ENCODE results near the gene BACH2. TPM values are rescaled to one million over a fixed set of nuclear protein-coding genes. Genes with fewer than 3 reads are reported as not detected.

Gene BACH2
- total and polyA plus RNA-seq, 2 donors (not counting 1 experiment from before 2014, with no cell fraction given) = 2.2 to 2.6 TPM

GRCh38 chr6:90139272-90139817, 157.3 kb downstream of the BACH2 start:
- Histone ChIP-seq H3K4me2 (ENCODE audit: extremely low read depth, insufficient read depth, low read length) (no peak overlapping the region), H3K36me3 (ENCODE audit: control insufficient read depth, insufficient read depth, low read length) (no peaks in the 10 kb centered on the region), H3K4me3 (replicated peaks in 1 of 4; ENCODE audit: control extremely low read depth in 1 of 4, insufficient read depth in 1 of 4, low read depth in 3 of 4, low read length in 4 of 4) (no peak overlapping the region), H4K20me1 (ENCODE audit: control insufficient read depth, extremely low read depth, insufficient read depth, low read length) (no peaks in the 10 kb centered on the region), H3K9ac (ENCODE audit: insufficient read depth, low read length) (no peak overlapping the region), H3K4me1 (ENCODE audit: control insufficient read depth, extremely low read depth, insufficient read depth, low read length) (peaks cover 11% of the 10 kb centered on the region), H3K79me2 (ENCODE audit: control insufficient read depth, insufficient read depth, low read length) (no peaks in the 10 kb centered on the region), H3K27me3 (ENCODE audit: control insufficient read depth, insufficient read depth, low read length) (no peaks in the 10 kb centered on the region), H2AFZ (ENCODE audit: low read length) (no peak overlapping the region), H3K9me3 (ENCODE audit: control insufficient read depth, insufficient read depth, low read depth, low read length) (no peaks in the 10 kb centered on the region), H3K27ac (ENCODE audit: insufficient read depth, low read length) (no peak overlapping the region)
- no peak for DNase-seq (ENCODE audit: low read depth in 2 of 2)
- TF ChIP-seq, protein P1, sequence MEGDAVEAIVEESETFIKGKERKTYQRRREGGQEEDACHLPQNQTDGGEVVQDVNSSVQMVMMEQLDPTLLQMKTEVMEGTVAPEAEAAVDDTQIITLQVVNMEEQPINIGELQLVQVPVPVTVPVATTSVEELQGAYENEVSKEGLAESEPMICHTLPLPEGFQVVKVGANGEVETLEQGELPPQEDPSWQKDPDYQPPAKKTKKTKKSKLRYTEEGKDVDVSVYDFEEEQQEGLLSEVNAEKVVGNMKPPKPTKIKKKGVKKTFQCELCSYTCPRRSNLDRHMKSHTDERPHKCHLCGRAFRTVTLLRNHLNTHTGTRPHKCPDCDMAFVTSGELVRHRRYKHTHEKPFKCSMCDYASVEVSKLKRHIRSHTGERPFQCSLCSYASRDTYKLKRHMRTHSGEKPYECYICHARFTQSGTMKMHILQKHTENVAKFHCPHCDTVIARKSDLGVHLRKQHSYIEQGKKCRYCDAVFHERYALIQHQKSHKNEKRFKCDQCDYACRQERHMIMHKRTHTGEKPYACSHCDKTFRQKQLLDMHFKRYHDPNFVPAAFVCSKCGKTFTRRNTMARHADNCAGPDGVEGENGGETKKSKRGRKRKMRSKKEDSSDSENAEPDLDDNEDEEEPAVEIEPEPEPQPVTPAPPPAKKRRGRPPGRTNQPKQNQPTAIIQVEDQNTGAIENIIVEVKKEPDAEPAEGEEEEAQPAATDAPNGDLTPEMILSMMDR (conservative IDR thresholded peaks at IDR 0.05 in 1 of 2, IDR thresholded peaks at IDR 0.05 in 1 of 2; ENCODE audit: low read depth in 1 of 2, low read length in 2 of 2) = no peak
- no peak for TF ChIP-seq EZH2 (IDR thresholded peaks at IDR 0.05; ENCODE audit: low read length, missing control alignments)

GRCh38 chr6:90136837-90137568, 159.6 kb downstream of the BACH2 start:
- H3K36me3 ChIP-seq (ENCODE audit: control insufficient read depth, insufficient read depth, low read length) = no peaks in the 10 kb centered on the region
- no peaks in the 10 kb centered on the region for H3K9me3 ChIP-seq (ENCODE audit: control insufficient read depth, insufficient read depth, low read depth, low read length)
- H3K4me2 ChIP-seq (ENCODE audit: extremely low read depth, insufficient read depth, low read length) = peak overlapping the region; percentile 38
- peak overlapping the region; percentile 69 for H3K27ac ChIP-seq (ENCODE audit: insufficient read depth, low read length)
- no peaks in the 10 kb centered on the region for H3K79me2 ChIP-seq (ENCODE audit: control insufficient read depth, insufficient read depth, low read length)
- TF ChIP-seq, protein P1 (conservative IDR thresholded peaks at IDR 0.05 in 1 of 2, IDR thresholded peaks at IDR 0.05 in 1 of 2; ENCODE audit: low read depth in 1 of 2, low read length in 2 of 2) = no peak
- TF ChIP-seq EZH2 (IDR thresholded peaks at IDR 0.05; ENCODE audit: low read length, missing control alignments) = no peak
- H2AFZ ChIP-seq (ENCODE audit: low read length) = no peak overlapping the region
- no peak overlapping the region for H3K4me3 ChIP-seq (replicated peaks in 1 of 4; ENCODE audit: control extremely low read depth in 1 of 4, insufficient read depth in 1 of 4, low read depth in 3 of 4, low read length in 4 of 4)
- DNase-seq (ENCODE audit: low read depth in 2 of 2) = peak in 1 of 2 donors; percentile 79
- no peaks in the 10 kb centered on the region for H4K20me1 ChIP-seq (ENCODE audit: control insufficient read depth, extremely low read depth, insufficient read depth, low read length)
- H3K4me1 ChIP-seq (ENCODE audit: control insufficient read depth, extremely low read depth, insufficient read depth, low read length) = peaks cover 12% of the 10 kb centered on the region
- no peaks in the 10 kb centered on the region for H3K27me3 ChIP-seq (ENCODE audit: control insufficient read depth, insufficient read depth, low read length)
- H3K9ac ChIP-seq (ENCODE audit: insufficient read depth, low read length) = no peak overlapping the region

- peak overlapping the region; percentile 33 for H3K4me2 ChIP-seq (ENCODE audit: extremely low read depth, insufficient read depth, low read length)
- H3K4me3 ChIP-seq (replicated peaks in 1 of 4; ENCODE audit: control extremely low read depth in 1 of 4, insufficient read depth in 1 of 4, low read depth in 3 of 4, low read length in 4 of 4) = no peak overlapping the region
- peak in 1 of 2 donors; percentile 71 for DNase-seq (ENCODE audit: low read depth in 2 of 2)
- no peak overlapping the region for H2AFZ ChIP-seq (ENCODE audit: low read length)
- H3K36me3 ChIP-seq (ENCODE audit: control insufficient read depth, insufficient read depth, low read length) = no peaks in the 10 kb centered on the region
- H3K9ac ChIP-seq (ENCODE audit: insufficient read depth, low read length) = no peak overlapping the region
- H3K9me3 ChIP-seq (ENCODE audit: control insufficient read depth, insufficient read depth, low read depth, low read length) = no peaks in the 10 kb centered on the region
- no peaks in the 10 kb centered on the region for H4K20me1 ChIP-seq (ENCODE audit: control insufficient read depth, extremely low read depth, insufficient read depth, low read length)
- no peak overlapping the region for H3K27ac ChIP-seq (ENCODE audit: insufficient read depth, low read length)
- H3K27me3 ChIP-seq (ENCODE audit: control insufficient read depth, insufficient read depth, low read length) = no peaks in the 10 kb centered on the region
- no peaks in the 10 kb centered on the region for H3K79me2 ChIP-seq (ENCODE audit: control insufficient read depth, insufficient read depth, low read length)
- TF ChIP-seq, protein P1 (conservative IDR thresholded peaks at IDR 0.05 in 1 of 2, IDR thresholded peaks at IDR 0.05 in 1 of 2; ENCODE audit: low read depth in 1 of 2, low read length in 2 of 2) = no peak
- TF ChIP-seq EZH2 (IDR thresholded peaks at IDR 0.05; ENCODE audit: low read length, missing control alignments) = no peak
- peaks cover 19% of the 10 kb centered on the region for H3K4me1 ChIP-seq (ENCODE audit: control insufficient read depth, extremely low read depth, insufficient read depth, low read length)
Observed at GRCh38 chr6:90136176-90136575, 160.5 kb downstream of the BACH2 start.

Data from fibroblast of lung (primary cell).